Posterior cingulate gyrus (tissue), 11 donors: ENCODE data around the gene QPCTL.
A peak's percentile ranks its signal among the peaks of the same experiment; 100 is the strongest.

ENCODE experiments used
- DNase-seq, 10 donors: peaks; one replicate each; pipeline versions ENCODE4 v3.0.0 to v3.0.0-alpha.2; 2020 to 2021; ENCODE audit warnings: mixed read lengths in 3 of 10
- intact Hi-C: fragments of 100-400 bp; cut with DNase I; formaldehyde crosslinking; loops from one replicate; pipeline ENCODE4 v1.15.1; 2023

QPCTL gene

DNA sequence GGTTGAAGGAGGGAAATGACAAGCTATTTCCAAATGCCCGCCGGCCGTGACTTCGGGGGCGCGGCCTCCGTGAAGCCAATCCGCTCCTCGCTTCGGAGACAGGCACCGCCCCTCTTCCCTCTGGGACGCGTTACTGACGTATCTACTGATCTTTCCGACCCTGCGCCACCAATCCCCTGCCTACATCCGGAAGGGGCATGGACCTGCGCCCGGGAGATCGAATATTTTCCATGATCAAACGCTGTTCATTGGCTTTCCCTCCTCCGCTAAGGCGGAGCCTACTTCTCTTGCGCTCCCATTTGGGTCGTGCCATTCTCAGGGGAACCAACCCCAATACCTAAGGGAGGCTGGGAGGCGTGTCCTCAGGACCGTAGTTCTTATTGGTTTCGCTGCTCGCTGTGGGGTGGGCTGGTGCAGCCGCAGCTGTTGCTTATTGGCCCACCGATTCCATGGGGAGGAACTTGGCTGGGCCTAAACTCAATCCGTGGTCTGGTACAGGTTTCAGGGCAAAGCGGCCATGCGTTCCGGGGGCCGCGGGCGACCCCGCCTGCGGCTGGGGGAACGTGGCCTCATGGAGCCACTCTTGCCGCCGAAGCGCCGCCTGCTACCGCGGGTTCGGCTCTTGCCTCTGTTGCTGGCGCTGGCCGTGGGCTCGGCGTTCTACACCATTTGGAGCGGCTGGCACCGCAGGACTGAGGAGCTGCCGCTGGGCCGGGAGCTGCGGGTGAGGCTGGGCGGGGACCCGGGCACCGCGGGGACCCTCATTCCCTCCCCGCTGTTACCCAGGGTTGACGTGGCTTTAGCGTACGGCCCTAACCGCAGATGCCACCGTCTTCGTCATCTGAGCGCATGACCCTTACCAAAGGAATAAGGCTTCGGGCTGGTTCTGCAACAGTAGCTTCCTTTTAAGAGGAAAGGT is at the start of gene QPCTL:
QPCTL (plus strand) TSS at position 480 of the 919 bp plus-strand sequence; CDS start at position 518, 38 bp downstream.
- intact Hi-C loops = loop anchor here (1.0 to 5.0 kb wide), 2 partner anchors 25 to 170 kb away; no protein-coding TSS in a partner anchor

DNA sequence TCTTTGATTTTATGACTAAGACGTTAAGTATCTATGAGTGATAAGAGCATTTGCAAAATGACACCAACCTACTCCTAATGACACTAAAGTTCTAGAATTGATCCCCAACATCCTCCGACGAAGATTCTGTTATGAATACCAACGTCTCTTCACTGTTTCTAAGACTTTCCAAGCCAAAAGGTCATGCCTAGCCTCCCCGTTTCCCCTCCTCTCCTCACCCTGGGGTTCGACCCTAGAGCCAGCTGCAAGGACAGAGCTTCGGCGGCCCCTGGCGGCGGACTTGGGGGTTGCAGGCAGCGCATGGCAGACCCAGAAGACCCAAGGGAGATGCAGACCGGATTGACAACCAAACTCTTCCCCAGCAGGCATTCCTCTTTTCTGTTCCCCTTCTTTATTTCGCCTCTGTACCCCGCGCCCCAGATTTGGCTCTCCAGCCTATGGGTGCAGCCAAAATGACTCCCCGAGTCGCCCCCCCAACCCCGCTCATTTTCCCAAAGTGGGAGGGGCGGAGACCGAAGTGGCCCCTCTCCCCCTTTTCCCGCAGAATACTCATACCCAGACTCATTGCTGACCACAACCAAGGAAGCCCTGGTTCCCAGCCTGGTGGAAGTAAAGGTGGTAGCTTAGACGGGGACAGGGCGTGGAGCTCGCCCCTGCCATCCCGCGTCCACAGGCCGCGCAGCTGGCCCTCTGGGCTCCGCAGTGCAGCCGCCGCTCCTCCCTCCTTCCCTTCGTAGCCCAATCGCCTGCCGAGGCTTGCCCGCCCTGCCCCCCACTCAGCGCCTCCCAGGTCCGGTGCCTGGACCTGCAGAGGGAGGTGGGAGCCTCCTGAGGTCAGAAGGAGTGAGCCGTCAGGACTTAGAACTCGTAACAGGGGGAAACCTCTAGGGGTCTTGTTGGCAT is 49.2 kb upstream of the QPCTL start:
- DNase-seq = peak; percentile 84 to 98 (median 93)
- intact Hi-C loops = loop anchor here (1.0 to 5.0 kb wide), 3 partner anchors 36 to 121 kb away; no protein-coding TSS in a partner anchor

More for the DNA sequence above, at the start of gene QPCTL:
- peak; percentile 91 to 100 (median 98) for DNase-seq

DNA sequence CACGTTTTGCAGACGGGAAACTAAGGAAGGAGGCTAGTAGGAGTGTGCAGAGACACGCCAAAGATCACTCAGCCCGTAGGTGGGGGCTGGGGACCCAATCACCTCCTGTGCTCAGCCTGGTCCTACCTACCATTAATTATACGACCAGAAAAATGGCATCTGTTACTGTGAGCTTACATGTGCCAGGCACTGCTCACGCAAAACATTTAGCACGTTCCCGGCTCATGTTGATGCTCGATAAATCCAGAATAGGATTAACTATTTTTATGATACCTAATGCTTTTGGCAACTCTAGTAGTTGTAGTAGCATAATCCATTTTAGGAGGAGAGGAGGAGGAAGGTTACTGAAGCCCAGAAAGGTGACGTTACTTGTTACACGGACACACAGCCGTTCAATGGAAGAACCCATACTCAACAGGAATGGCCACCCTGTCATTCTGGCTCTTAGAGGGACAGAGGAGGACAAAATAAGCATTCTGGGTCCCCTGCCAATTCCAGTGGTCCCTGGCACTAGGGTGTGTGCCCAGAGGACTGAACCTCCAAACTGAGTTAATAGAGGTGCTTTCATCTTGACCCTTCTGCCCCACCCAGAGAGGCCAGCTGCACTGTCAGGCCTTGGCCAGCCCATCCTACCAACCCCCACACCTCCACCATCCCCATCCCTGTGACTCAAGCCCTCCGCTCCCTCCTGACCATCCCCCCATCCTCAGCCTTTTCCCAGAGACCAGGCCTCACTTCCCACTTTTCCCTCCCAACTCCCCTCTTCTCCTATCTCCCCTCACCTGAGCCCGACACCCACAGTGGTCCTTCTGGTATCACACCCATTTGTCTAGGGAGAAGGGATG is 48.3 kb upstream of the QPCTL start:
- peak in 6 of 10 donors; percentile 17 to 87 (median 24) for DNase-seq
- intact Hi-C loops = loop anchor here (1.0 to 5.0 kb wide), 3 partner anchors 37 to 122 kb away; no protein-coding TSS in a partner anchor

DNA sequence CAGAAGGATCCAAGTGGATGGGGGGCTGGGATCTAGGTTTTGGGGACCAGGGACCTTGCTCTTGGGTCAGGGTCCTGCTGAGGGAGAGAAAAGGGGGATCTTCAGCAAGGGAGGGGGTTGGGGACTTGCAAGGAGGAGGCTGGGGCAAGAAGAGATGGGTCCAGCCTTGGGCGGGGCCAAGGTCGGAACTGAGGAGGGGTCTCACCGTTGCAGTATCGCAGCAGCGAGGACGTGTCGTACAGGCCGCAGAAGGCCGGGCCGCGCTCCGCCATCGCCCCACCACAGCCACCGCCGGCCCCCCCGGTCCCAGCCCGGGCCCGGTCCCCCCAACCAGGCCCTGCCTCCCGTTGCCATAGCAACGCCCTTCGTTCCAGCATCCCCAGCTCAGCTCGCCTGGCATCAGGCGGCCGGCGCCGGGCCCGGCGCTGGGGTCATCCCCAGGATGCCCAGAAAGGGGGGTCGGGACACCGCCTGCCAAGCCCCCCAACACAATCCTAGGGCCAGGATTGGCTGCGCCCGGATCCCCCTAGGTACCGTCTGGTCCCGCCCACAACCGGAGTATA is 47.3 kb upstream of the QPCTL start:
- DNase-seq = peak in 1 of 10 donors; percentile 94
- intact Hi-C loops = no loop called here

DNA sequence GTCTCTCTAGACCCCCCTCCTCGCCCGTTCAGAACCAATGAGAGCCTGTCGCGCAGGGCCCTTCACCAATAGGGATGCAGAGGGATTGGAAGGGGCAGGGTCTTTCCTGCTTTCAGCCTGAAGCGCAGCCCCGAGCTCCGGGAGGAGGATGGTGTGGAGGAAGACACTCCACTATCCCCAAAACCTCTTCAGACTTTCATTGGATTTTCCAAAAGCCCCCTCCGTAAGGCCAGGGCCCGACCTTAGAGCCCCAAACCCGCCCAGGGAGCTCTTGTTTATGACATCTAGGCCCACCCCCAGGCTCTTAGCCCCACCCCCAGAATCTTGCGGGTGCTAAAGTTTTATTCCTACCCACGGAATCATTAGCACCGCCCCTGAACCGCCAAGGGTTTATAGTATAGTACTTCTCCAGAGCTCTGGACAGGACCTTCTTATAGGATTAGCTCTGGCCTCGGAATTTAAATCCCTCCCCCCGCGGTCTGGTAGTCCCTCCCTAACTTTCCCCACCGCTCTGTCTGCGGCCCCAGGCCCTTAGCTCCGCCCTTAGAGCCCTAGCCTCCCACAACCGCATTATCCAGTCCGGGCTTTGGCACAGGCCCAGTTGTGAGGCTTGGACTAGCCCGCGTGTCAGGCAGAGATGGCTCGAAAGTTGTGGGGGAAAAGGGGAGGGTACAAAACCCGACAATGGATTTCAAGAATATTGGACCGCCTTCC is 46.7 kb upstream of the QPCTL start:
- intact Hi-C loops = no loop called here
- peak; percentile 93 to 100 (median 97) for DNase-seq

DNA sequence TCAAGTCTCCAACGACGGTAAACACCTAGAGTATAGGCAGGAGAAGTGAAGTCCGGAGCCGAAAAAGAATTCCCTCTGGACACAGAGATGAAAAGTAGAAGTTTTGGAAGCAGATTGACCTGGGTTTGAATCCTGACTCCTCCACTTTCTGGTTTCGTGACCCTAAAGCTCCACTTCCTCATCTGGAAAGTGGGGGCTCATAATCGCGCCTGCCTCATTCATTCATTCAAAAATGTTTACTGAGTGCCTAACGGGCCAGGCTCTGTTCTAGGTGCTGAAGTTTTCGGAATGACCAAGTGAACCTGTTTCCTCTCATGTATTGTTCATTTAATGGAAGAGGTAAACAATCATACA is 46.1 kb upstream of the QPCTL start:
- no peak for DNase-seq
- intact Hi-C loops = no loop called here

DNA sequence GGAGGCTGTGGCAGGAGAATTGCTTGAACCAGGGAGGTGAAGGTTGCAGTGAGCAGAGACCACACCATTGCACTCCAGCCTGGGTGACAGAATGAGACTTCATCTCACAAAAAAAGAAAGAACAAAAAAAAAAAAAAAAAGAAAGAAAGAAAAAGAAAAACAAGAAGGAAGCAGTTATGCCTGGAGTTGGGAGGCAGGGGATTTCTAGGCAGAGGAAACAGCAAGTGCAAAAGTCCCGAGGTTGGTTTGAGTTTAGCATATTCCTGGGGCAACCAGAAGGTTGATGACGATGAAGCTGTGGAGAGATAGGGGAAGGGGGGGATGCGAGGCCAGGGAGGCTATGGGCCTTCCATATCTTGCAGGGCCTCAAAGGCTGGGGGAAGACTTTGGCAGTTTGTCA is 41.7 kb upstream of the QPCTL start:
- intact Hi-C loops = no loop called here
- no peak for DNase-seq

DNA sequence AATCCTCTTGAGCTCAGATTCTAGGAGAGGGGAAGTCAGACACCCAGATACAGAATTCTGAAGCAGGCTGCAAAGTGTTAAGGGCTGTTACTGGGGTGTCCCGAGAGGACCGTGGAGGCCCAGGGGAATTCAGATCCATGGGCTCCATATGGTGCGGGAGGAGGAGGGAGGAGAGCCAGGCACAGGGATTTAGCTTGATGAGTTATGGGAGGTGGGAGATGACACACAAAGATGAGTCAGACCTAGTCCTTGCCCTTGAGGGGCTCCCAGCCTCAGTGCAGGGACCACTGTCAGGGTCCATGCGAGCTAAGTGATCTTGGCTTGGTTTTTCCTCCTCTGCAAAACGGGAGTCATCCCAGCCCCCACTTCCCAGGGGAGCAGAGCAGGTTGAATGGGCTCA is 38.8 kb upstream of the QPCTL start:
- intact Hi-C loops = no loop called here
- DNase-seq = no peak

DNA sequence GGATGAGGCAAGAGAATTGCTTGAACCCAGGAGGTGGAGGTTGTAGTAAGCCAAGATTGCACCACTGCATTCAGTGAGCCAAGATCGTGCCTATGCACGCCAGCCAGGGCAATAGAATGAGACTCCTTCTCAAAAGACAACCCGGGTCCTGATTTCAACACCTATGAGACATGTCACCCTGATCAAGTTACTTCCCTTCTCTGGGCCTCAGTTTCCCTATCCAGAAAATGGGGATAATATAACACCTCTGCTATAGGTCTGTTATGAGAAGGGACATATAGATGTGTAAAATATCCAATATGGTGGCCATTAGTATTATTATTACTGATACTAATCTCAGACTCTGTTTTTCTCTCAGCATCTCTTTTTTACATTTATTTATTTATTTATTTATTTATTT is 37.4 kb upstream of the QPCTL start:
- no peak for DNase-seq
- intact Hi-C loops = no loop called here

DNA sequence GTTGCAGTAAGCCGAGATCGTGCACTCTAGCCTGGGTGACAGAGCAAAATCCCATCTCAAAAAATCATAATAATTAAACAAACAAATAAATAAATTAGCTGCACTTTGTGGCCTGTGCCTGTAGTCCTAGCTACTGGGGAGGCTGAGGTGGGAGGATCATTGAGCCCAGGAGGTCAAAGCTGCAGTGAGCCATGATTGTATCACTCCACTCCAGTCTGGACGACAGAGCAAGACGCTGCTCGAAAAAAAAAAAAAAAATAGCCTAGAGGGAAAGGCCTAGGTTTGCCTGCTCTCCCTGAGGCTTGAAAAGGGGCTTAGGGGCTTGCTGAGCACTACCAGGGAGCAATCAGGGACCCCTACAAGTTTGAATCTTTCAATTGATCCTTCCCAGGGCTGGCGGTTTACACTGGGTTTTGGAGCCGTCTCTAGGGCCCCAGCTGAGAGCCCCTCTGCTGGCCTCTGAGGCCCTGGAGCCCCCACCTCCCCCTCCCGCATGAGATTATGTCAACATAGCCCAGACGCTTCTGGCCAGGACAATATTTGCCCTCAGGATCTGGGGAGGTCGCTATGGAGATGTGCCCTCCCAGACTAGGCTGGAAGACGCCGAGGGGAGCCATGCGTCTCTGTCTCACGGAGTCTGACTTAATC is 34.8 kb upstream of the QPCTL start:
- DNase-seq = no peak
- intact Hi-C loops = no loop called here

DNA sequence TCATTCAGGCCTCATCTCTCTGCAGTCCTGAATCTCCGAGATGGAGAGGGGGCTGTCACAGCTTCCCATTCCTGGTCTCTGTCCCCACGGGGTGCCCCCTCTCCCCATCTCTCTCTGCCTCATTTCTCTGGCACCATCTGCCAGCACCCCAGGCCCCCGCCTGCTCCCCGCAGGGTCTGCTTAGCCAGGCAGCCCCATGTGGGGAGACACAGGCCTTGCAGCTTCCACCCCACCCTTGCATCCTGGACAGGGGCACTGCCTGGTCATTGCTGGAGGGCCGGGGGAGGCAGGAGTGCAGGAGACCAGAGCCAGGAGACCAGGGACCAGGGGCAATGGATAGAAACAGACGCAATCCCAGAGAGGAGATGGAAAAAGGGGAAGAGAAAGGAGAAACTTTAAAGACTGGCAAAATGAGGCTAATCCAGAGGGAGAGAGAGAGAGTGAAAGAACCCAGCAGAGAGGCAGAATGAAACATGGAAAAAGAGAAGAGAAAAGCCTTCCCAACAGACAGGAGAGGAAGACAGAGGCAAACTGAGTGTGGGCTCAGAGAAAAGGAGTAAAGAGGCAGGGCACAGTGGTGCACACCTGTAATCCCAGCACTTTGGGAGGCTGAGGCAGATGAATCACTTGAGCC is 33.3 kb upstream of the QPCTL start:
- intact Hi-C loops = no loop called here
- DNase-seq = no peak

DNA sequence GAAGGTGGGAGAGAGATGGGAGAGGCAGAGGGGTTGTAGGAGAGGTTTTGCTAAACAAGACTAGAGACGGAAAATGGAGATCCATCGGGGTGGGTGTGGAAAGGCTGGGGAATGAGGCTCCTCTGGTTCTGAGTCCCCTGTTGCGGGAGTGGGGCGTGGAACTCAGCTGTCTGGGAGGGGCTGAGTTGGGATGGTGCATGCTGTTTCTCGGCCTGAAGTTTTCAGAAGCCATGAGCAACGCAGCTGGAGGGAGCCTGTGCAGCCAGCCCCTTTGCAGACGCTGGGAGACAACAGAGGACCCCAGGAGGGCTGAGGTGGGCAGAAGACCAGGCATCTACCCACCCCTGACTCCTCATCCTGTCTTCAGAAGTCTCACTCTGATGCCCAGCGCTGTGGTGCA is 31.8 kb upstream of the QPCTL start:
- intact Hi-C loops = no loop called here

DNA sequence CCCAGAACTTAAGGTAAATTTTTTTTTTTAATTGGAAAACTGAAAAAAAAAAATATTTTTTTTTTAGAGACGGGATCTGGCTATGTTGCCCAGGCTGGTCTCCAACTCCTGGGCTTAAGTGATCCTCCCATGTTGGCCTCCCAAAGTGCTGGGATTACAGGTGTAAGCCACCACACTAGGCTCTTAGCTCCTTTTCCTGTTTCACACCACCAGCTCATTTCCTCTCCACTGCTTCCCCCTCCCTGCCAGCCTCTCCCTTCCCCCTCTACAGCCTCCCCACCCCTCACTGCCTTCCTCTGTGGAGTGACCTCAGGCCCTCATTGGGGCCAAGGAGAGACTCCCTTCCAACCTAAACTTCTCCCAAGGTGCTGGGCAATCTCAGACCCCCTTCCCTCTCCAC is 28.7 kb upstream of the QPCTL start:
- DNase-seq = no peak
- intact Hi-C loops = no loop called here

More for the DNA sequence above, 31.8 kb upstream of the QPCTL start:
- no peak for DNase-seq

DNA sequence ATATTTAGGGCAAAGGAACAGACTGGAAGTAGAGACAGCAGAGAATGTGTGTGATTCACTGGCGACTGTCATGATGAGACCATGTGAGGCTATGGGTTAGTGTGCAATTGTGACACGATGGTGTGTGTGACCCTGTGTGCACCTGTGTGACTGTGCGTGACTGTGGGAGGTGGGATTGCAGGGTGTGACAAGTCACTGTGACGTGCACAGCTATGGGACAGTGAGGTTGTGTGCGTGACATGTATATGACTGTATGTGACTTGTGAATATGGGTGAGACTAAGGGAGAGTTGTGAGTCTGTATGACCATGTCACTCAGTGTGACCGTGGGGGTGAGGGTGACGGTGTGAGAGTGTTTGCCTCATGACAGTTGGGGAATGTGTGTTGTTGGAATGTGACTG is 27.9 kb upstream of the QPCTL start:
- intact Hi-C loops = no loop called here
- no peak for DNase-seq

DNA sequence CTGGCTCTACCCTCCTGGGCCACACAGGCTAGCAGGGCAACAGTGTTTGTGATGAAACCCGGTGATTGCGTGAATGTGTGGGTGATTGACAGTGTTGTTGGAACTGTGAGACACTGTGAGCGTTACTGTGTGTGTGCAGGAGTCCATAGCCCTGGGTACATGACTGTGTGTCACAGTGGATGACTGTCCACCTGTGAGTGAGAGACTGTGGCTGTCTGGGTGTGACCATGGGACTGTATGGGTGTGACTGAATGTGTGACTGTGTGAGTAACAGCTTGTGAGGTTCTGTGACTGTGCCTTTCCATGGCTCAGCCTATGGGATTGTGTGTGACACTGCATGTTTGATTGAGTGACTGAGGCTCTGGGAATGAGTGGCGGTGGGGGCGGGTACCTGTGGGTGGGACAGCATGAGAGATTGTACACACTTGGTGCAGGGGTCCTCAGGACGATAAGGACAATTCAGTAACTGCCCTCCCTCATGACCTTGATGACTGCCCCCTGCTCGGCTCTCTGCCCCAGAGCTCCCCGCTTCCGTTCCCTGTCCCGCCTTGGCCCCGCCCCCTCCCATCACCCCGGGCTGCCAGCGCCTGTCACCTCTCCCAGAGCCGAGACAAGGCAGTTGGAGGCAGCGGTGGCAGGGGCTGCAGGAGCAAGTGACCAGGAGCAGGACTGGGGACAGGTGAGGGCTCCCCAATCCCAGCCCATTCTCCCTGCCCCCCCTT is 24.7 kb upstream of the QPCTL start, which contains the start of gene GIPR:
GIPR (plus strand) TSS at position 602 of the 722 bp plus-strand sequence. CDS start 1,300 bp downstream, outside the sequence.
- intact Hi-C loops = no loop called here
- peak in 1 of 10 donors; percentile 46 for DNase-seq

DNA sequence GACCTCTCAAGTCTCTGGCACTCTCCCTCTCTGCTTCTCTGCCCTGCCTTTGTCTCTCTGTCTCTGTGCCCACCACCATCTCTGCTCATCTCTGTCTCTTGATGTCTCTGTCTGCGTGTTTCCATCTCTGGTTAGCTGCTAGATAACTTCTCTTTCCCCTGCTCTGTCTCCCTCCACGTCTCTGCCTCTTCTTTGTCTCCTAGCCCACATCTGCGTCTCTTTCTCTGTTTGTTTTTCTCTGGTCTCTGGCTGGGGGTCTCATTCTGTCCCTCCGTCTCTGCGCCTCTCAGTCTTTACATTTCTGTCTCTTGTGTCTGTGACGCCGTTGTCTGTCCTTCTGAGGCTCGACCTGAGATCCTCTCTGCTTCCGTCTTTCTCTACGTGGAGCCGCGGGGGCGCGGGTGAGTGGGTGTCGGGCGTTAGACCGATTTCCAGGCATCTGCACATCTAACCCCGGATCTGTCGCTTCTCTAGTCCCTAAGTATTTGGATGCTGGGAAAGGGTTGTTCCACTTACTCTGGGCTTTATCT is 24.1 kb upstream of the QPCTL start:
- DNase-seq = no peak
- intact Hi-C loops = no loop called here
